ENCODE data around the gene SESTD1. TPM values are rescaled to one million over a fixed set of nuclear protein-coding genes. Genes with fewer than 3 reads are reported as not detected.

SESTD1 gene, protein sequence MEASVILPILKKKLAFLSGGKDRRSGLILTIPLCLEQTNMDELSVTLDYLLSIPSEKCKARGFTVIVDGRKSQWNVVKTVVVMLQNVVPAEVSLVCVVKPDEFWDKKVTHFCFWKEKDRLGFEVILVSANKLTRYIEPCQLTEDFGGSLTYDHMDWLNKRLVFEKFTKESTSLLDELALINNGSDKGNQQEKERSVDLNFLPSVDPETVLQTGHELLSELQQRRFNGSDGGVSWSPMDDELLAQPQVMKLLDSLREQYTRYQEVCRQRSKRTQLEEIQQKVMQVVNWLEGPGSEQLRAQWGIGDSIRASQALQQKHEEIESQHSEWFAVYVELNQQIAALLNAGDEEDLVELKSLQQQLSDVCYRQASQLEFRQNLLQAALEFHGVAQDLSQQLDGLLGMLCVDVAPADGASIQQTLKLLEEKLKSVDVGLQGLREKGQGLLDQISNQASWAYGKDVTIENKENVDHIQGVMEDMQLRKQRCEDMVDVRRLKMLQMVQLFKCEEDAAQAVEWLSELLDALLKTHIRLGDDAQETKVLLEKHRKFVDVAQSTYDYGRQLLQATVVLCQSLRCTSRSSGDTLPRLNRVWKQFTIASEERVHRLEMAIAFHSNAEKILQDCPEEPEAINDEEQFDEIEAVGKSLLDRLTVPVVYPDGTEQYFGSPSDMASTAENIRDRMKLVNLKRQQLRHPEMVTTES
- 21.6 and 26.6 TPM in 2 replicates for total RNA-seq (2014; rRNA removed; shearing (Covaris generic))
- polyA plus RNA-seq (2016; fragmentation: Nextera tagmentation; extraction: Ambion mirVana), result 11.0 and 12.6 TPM in 2 replicates
- long read RNA-seq, full-length matches to known transcripts, result 3 of 6 reads
- long read RNA-seq, partial matches to known transcripts, result 1 of 6 reads
- long read RNA-seq, other reads (novel, unspliced or antisense), result 2 of 6 reads

- Histone ChIP-seq H4K20me1 (replicated peaks; ENCODE audit: insufficient read depth) (no peaks in the 10 kb centered on the region), H3K4me1 (ENCODE audit: insufficient read depth) (peaks cover 24% of the 10 kb centered on the region), H3K79me2 (replicated peaks; ENCODE audit: insufficient read depth) (peaks cover 34% of the 10 kb centered on the region), H3K9me2 (ENCODE audit: insufficient read depth) (no peaks in the 10 kb centered on the region), H3K4me2 (peak within 1 kb of the TSS; percentile 97), H3K36me3 (ENCODE audit: insufficient read depth) (no peaks in the 10 kb centered on the region), H3K4me3 (peak within 1 kb of the TSS; percentile 88), H3K27me3 (ENCODE audit: insufficient read depth) (peaks cover 11% of the 10 kb centered on the region; the same call in 1 of the 2 replicates), H2AFZ (peak within 1 kb of the TSS; percentile 93), H3K27ac (ENCODE audit: low read depth) (no peak within 1 kb of the TSS), H3F3A (replicated peaks; ENCODE audit: low read depth) (no peaks in the 10 kb centered on the region)
- H3K9me3 Mint-ChIP-seq, result no peaks in the 10 kb centered on the region
- H3K27me3 Mint-ChIP-seq (ENCODE audit: insufficient read depth, low read depth, poor library complexity), result no peaks in the 10 kb centered on the region
- no peak within 1 kb of the TSS for H3K27ac Mint-ChIP-seq
- DNase-seq (ENCODE audit: low spot score), result peak; percentile 74
- peaks cover 23% of the 10 kb centered on the region for H3K4me1 Mint-ChIP-seq
- H3K36me3 Mint-ChIP-seq (ENCODE audit: low read depth), result no peaks in the 10 kb centered on the region
- ATAC-seq, result peak; percentile 73
- H3K4me3 Mint-ChIP-seq, result peak within 1 kb of the TSS; percentile 86
- TF ChIP-seq NANOG (IDR thresholded peaks at IDR 0.05; ENCODE audit: borderline replicate concordance), result no peak
- no peak for TF ChIP-seq STAT1 (IDR thresholded peaks at IDR 0.05; ENCODE audit: unreplicated experiment)
- no peak for TF ChIP-seq ETS1 (IDR thresholded peaks at IDR 0.05)
- TF ChIP-seq, protein P1, sequence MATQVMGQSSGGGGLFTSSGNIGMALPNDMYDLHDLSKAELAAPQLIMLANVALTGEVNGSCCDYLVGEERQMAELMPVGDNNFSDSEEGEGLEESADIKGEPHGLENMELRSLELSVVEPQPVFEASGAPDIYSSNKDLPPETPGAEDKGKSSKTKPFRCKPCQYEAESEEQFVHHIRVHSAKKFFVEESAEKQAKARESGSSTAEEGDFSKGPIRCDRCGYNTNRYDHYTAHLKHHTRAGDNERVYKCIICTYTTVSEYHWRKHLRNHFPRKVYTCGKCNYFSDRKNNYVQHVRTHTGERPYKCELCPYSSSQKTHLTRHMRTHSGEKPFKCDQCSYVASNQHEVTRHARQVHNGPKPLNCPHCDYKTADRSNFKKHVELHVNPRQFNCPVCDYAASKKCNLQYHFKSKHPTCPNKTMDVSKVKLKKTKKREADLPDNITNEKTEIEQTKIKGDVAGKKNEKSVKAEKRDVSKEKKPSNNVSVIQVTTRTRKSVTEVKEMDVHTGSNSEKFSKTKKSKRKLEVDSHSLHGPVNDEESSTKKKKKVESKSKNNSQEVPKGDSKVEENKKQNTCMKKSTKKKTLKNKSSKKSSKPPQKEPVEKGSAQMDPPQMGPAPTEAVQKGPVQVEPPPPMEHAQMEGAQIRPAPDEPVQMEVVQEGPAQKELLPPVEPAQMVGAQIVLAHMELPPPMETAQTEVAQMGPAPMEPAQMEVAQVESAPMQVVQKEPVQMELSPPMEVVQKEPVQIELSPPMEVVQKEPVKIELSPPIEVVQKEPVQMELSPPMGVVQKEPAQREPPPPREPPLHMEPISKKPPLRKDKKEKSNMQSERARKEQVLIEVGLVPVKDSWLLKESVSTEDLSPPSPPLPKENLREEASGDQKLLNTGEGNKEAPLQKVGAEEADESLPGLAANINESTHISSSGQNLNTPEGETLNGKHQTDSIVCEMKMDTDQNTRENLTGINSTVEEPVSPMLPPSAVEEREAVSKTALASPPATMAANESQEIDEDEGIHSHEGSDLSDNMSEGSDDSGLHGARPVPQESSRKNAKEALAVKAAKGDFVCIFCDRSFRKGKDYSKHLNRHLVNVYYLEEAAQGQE (IDR thresholded peaks at IDR 0.05; ENCODE audit: unreplicated experiment), result no peak
- no peak for TF ChIP-seq ZNF462 (CRISPR knock-in tag; IDR thresholded peaks at IDR 0.05)
- TF ChIP-seq EZH2 (IDR thresholded peaks at IDR 0.05; ENCODE audit: low read depth, unreplicated experiment), result no peak
- no peak for TF ChIP-seq CTCF (conservative IDR thresholded peaks at IDR 0.05; ENCODE audit: low read depth in 2 of 2)
- no peak for TF ChIP-seq ZNF114 (CRISPR knock-in tag; IDR thresholded peaks at IDR 0.05)
- no peak for TF ChIP-seq ZNF331 (CRISPR knock-in tag; IDR thresholded peaks at IDR 0.05; ENCODE audit: low read depth)
- TF ChIP-seq EZH2phosphoT487 (IDR thresholded peaks at IDR 0.05; ENCODE audit: unreplicated experiment), result no peak
Observed at GRCh38 chr2:179264368-179265081, at the start of gene SESTD1. Gene SESTD1, minus strand, starts transcription at chr2:179264832. Its CDS starts 72,991 bp downstream, at chr2:179191841.
